Karpas-422 (cell line): ENCODE data around the gene NCDN. TPM values are rescaled to one million over a fixed set of nuclear protein-coding genes. Genes with fewer than 3 reads are reported as not detected.
"Not testable (repeated sequence)": the region's sequence is repeated elsewhere in the genome, so short reads cannot be mapped to it uniquely, and the experiment has no call there.

ENCODE experiments used
- DNase-seq: peaks from one replicate; pipeline ENCODE4 v3.0.0-alpha.2; 2015
- H2AFZ ChIP-seq: fragments of 200-600 bp; sonication (generic); 2 replicates; pipeline ENCODE4 v1.6.1; 2014; ENCODE audit warnings: antibody characterized with exemption, low read length, mixed read lengths
- H3K27ac ChIP-seq: fragments of 200-600 bp; sonication (generic); 2 replicates; pipeline ENCODE4 v1.5.1; 2014; ENCODE audit warnings: mild to moderate bottlenecking, low read length, moderate library complexity
- H3K27me3 ChIP-seq: fragments of 200-600 bp; sonication (generic); 2 replicates; pipeline ENCODE4 v1.6.1; 2014; ENCODE audit warnings: low read length, mixed read lengths
- H3K36me3 ChIP-seq: fragments of 200-600 bp; sonication (generic); 2 replicates; pipeline ENCODE4 v1.6.1; 2014; ENCODE audit warnings: low read length, mixed read lengths; ENCODE audit not compliant: insufficient read depth
- H3K4me1 ChIP-seq: fragments of 200-600 bp; sonication (generic); 2 replicates; pipeline ENCODE4 v1.6.1; 2014; ENCODE audit warnings: mild to moderate bottlenecking, low read length, mixed read lengths
- H3K4me2 ChIP-seq: fragments of 200-600 bp; sonication (generic); 2 replicates; pipeline ENCODE4 v1.6.1; 2014; ENCODE audit warnings: low read length, low read depth, mild to moderate bottlenecking; ENCODE audit not compliant: poor library complexity, severe bottlenecking
- H3K4me3 ChIP-seq: fragments of 200-600 bp; sonication (generic); 2 replicates; pipeline ENCODE4 v1.5.1; 2014; ENCODE audit warnings: mild to moderate bottlenecking, antibody characterized with exemption, low read length, mixed read lengths
- H3K79me2 ChIP-seq: fragments of 200-600 bp; sonication (generic); 2 replicates; pipeline ENCODE4 v1.6.1; 2014; ENCODE audit warnings: mild to moderate bottlenecking, low read length, mixed read lengths
- H3K9ac ChIP-seq: fragments of 200-600 bp; sonication (generic); 2 replicates; pipeline ENCODE4 v1.6.0; 2014; ENCODE audit warnings: low read length
- H3K9me2 ChIP-seq: fragments of 200-600 bp; sonication (generic), shearing (Covaris generic); replicated peaks from 2 replicates; pipeline ENCODE4 v1.6.0; 2014; ENCODE audit warnings: mild to moderate bottlenecking, low read length, moderate library complexity; ENCODE audit not compliant: insufficient read depth
- H3K9me3 ChIP-seq: fragments of 300-700, 200-600 bp; sonication (generic); 2 replicates; pipeline ENCODE4 v1.6.1; 2014; ENCODE audit warnings: low read length, mixed read lengths
- H4K20me1 ChIP-seq: fragments of 200-600 bp; sonication (generic); 2 replicates; pipeline ENCODE4 v1.6.1; 2014; ENCODE audit warnings: mild to moderate bottlenecking, antibody characterized with exemption, low read length, low read depth; ENCODE audit not compliant: insufficient read depth
- total RNA-seq: library from RNA; depleted of rRNA; stranded (reverse); fragments of >200 nt; shearing (Covaris generic); gene quantifications from 2 replicates; pipeline ENCODE4 v1.2.3, GENCODE V29; 2014; ENCODE audit warnings: low replicate concordance

NCDN gene
- total RNA-seq, 1 experiment from 2014 or later: 22.8 TPM

DNA sequence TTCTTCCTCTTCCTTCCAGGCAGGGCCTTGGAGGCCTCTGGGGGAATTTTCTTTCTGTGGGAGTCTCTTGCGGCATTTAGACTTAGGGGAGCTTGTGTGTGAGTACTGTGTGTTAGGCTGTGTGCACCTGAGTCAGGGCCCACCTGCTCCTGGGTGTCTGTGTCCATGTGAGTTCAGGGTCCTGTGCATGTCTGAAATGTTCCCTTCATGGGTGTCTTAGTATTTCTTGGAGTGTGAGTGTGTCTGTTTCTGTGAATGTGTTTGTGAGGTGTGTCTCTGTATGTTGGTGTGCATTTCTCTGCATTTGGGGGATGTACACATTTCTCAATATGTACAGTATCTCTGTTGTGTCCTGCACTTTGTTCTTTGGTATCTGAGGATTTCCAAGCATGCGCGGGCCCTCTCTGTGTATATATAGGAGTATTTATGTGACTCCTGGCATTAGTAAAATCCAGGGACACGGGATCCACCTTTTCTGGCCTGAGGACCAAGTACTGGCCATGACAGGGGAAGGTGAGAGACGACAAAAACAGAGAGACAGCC, 17.9 kb downstream of the NCDN start:
- H3K4me3 ChIP-seq: no peak overlapping the region
- H3K36me3 ChIP-seq: no peaks in the 10 kb centered on the region
- peaks cover 23% of the 10 kb centered on the region for H3K4me1 ChIP-seq
- H3K4me2 ChIP-seq: no peak overlapping the region
- H3K9me3 ChIP-seq: no peaks in the 10 kb centered on the region
- H3K27me3 ChIP-seq: no peaks in the 10 kb centered on the region
- H3K79me2 ChIP-seq: no peaks in the 10 kb centered on the region
- DNase-seq: no peak
- no peaks in the 10 kb centered on the region for H3K9me2 ChIP-seq
- no peak overlapping the region for H3K27ac ChIP-seq
- no peak overlapping the region for H3K9ac ChIP-seq
- no peak overlapping the region for H2AFZ ChIP-seq
- no peaks in the 10 kb centered on the region for H4K20me1 ChIP-seq

DNA sequence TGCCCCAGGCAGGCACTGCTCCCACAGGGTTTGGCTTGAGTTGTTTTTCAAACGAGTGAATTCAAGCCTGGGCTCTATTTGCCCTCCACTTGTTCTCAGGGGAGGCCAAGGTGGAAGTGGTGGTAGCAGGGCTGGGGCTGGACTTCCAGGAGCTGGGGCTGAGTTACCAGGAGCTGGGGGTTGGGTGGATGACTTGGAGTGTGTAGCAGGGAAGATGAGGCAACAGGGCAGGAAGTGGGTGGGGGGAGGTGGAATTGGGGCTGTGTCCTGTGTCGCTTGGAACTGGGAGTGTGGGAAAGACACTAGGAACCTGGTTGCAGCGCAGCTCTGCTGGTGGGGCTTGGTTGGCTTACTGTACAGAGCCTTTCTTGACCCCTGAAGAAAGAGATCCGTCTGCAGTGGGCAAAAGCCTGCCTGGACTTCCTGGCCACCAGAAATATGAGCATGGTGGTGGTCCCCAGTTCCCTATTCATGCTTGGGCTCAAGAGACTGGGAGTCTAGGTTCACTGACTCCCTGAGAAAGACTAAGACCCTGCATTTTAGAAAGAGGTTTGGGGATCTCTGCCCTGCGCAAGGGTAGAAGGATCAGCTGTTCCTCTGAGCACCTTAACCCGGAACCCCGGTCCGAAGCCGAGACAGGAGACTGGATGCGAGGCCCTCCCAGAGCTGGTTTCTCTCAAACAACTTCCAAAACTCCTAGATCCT, 18.6 kb downstream of the NCDN start:
- Histone ChIP-seq H3K9ac (no peak overlapping the region), H4K20me1 (no peaks in the 10 kb centered on the region), H3K4me1 (peaks cover 31% of the 10 kb centered on the region), H3K79me2 (no peaks in the 10 kb centered on the region), H3K9me2 (no peaks in the 10 kb centered on the region), H3K4me3 (no peak overlapping the region), H3K4me2 (no peak overlapping the region), H3K27me3 (no peaks in the 10 kb centered on the region), H3K36me3 (no peaks in the 10 kb centered on the region), H2AFZ (no peak overlapping the region), H3K9me3 (no peaks in the 10 kb centered on the region), H3K27ac (no peak overlapping the region)
- peak; percentile 41 for DNase-seq

DNA sequence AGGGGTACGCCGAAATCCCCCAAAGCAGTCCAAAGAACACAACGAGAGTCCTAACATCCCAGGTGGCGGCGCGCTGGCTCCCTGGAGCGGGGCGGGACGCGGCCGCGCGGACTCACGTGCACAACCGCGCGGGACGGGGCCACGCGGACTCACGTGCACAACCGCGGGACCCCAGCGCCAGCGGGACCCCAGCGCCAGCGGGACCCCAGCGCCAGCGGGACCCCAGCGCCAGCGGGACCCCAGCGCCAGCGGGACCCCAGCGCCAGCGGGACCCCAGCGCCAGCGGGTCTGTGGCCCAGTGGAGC, 19.1 kb downstream of the NCDN start:
- not testable (repeated sequence) for H3K79me2 ChIP-seq, H3K4me3 ChIP-seq, H3K9me3 ChIP-seq, H4K20me1 ChIP-seq, DNase-seq, H2AFZ ChIP-seq, H3K27ac ChIP-seq, H3K9ac ChIP-seq, H3K9me2 ChIP-seq, H3K27me3 ChIP-seq, H3K4me2 ChIP-seq, H3K36me3 ChIP-seq
- H3K4me1 ChIP-seq: peaks cover 36% of the 10 kb centered on the region

DNA sequence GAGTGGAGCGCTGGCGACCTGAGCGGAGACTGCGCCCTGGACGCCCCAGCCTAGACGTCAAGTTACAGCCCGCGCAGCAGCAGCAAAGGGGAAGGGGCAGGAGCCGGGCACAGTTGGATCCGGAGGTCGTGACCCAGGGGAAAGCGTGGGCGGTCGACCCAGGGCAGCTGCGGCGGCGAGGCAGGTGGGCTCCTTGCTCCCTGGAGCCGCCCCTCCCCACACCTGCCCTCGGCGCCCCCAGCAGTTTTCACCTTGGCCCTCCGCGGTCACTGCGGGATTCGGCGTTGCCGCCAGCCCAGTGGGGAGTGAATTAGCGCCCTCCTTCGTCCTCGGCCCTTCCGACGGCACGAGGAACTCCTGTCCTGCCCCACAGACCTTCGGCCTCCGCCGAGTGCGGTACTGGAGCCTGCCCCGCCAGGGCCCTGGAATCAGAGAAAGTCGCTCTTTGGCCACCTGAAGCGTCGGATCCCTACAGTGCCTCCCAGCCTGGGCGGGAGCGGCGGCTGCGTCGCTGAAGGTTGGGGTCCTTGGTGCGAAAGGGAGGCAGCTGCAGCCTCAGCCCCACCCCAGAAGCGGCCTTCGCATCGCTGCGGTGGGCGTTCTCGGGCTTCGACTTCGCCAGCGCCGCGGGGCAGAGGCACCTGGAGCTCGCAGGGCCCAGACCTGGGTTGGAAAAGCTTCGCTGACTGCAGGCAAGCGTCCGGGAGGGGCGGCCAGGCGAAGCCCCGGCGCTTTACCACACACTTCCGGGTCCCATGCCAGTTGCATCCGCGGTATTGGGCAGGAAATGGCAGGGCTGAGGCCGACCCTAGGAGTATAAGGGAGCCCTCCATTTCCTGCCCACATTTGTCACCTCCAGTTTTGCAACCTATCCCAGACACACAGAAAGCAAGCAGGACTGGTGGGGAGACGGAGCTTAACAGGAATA, 19.7 kb downstream of the NCDN start:
- peak overlapping the region; percentile 87 for H3K4me2 ChIP-seq
- H3K9ac ChIP-seq: peak overlapping the region; percentile 70
- peaks cover 40% of the 10 kb centered on the region for H3K4me1 ChIP-seq
- H3K27ac ChIP-seq: no peak overlapping the region
- H3K27me3 ChIP-seq: no peaks in the 10 kb centered on the region
- DNase-seq: peak; percentile 86
- H3K79me2 ChIP-seq: no peaks in the 10 kb centered on the region
- H3K9me2 ChIP-seq: no peaks in the 10 kb centered on the region
- no peaks in the 10 kb centered on the region for H3K9me3 ChIP-seq
- peak overlapping the region; percentile 67 for H3K4me3 ChIP-seq
- H4K20me1 ChIP-seq: no peaks in the 10 kb centered on the region
- no peaks in the 10 kb centered on the region for H3K36me3 ChIP-seq
- H2AFZ ChIP-seq: peak overlapping the region; percentile 99

DNA sequence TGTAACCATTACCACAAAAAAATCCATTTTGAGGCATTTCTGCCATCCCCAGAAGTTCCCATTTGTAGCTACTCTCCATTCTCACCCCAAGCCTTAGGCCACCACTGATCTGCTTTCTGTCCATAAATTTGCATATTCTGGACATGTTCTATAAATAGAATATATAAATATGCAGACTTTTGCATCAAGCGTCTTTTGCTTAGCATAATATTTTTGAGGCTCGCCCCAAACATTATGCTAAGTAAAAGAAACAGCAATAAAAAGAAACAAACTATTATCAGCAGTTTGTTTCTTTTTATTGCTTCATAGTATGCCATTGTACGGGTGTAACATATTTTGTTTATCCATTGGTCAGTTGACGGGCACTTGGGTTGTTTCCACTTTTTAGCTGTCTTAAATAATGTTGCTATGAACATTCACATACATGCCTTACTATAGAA, 23.4 kb downstream of the NCDN start:
- Histone ChIP-seq H3K4me1 (peaks cover 40% of the 10 kb centered on the region), H3K9me2 (no peaks in the 10 kb centered on the region), H3K9ac (no peak overlapping the region), H2AFZ (no peak overlapping the region), H3K27ac (no peak overlapping the region), H3K27me3 (no peaks in the 10 kb centered on the region), H3K4me2 (peak overlapping the region; percentile 8), H4K20me1 (no peaks in the 10 kb centered on the region), H3K9me3 (no peaks in the 10 kb centered on the region), H3K36me3 (no peaks in the 10 kb centered on the region), H3K4me3 (no peak overlapping the region), H3K79me2 (no peaks in the 10 kb centered on the region)
- peak; percentile 51 for DNase-seq

DNA sequence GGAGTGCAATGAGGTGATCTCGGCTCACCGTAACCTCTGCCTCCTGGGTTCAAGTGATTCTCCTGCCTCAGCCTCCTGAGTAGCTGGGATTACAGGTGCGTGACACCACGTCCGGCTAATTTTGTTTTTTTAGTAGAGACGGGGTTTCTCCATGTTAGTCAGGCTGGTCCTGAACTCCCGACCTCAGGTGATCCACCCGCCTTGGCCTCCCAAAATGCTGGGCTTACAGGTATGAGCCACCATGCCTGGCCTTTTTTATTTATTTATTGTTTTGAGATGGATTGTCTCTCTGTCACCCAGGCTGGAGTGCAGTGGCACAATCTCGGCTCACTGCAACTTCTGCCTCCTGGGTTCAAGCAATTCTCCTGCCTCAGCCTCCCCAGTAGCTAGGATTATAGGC, 24.0 kb downstream of the NCDN start:
- DNase-seq, H3K9me2 ChIP-seq, H3K9ac ChIP-seq, H3K27me3 ChIP-seq, H4K20me1 ChIP-seq, H3K79me2 ChIP-seq, H3K9me3 ChIP-seq, H3K36me3 ChIP-seq, H3K4me3 ChIP-seq, H3K4me2 ChIP-seq, H3K27ac ChIP-seq, H2AFZ ChIP-seq: not testable (repeated sequence)
- peaks cover 40% of the 10 kb centered on the region for H3K4me1 ChIP-seq

DNA sequence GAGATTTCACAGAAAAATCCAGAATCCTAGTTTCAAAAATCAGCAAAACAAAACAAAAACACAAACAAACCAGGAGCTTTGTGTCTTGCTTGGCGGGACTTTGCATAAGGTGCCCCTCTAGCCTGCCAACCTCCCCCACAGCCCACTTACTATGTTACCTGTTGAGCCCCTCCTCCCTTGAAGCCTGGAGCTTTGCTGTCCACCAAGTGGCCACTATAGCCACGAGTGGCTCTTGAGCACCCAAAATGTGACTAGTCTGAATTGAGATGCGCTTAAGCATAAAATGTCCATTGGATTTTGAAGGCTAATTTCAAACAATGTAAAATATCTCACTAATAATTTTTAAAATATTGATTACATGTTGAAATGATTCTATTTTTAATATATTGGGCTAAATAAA, 27.7 kb downstream of the NCDN start:
- H3K9me3 ChIP-seq: no peaks in the 10 kb centered on the region
- no peaks in the 10 kb centered on the region for H4K20me1 ChIP-seq
- H3K79me2 ChIP-seq: no peaks in the 10 kb centered on the region
- H3K27ac ChIP-seq: no peak overlapping the region
- no peak overlapping the region for H3K9ac ChIP-seq
- H2AFZ ChIP-seq: no peak overlapping the region
- H3K4me3 ChIP-seq: no peak overlapping the region
- no peak overlapping the region for H3K4me2 ChIP-seq
- DNase-seq: no peak
- no peaks in the 10 kb centered on the region for H3K27me3 ChIP-seq
- no peaks in the 10 kb centered on the region for H3K36me3 ChIP-seq
- no peaks in the 10 kb centered on the region for H3K9me2 ChIP-seq
- H3K4me1 ChIP-seq: peaks cover 19% of the 10 kb centered on the region

DNA sequence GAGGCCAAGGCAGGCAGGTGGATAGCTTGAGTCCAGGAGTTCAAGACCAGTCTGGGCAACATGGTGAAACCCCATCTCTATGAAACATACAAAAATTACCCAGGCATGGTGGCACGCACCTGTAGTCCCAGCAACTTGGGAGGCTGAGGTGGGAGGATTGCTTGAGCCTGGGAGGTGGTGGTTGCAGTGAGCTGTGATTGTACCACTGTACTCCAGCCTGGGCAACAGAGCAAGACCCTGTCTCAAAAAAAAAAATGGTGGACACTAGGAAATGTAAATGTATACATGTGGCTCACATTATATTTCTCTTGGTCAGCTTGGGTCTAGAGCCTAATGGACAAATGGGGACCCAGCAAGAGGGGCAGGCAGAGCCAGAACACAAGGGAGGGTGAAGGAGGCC, 28.2 kb downstream of the NCDN start:
- not testable (repeated sequence) for H3K9me3 ChIP-seq, H3K9me2 ChIP-seq, H3K27ac ChIP-seq, H2AFZ ChIP-seq, H3K79me2 ChIP-seq, H4K20me1 ChIP-seq, H3K36me3 ChIP-seq, H3K27me3 ChIP-seq, H3K9ac ChIP-seq, H3K4me3 ChIP-seq, DNase-seq, H3K4me2 ChIP-seq
- peaks cover 14% of the 10 kb centered on the region for H3K4me1 ChIP-seq
